Adrenal gland (tissue), 12 donors: ENCODE measurements around the gene HECTD1. TPM values are rescaled to one million over a fixed set of nuclear protein-coding genes. Genes with fewer than 3 reads are reported as not detected.

Experiments
- DNase-seq, 7 donors: peaks; one replicate each; pipeline ENCODE4 v3.0.0-alpha.2; 2019 to 2020
- H3K27ac ChIP-seq, 5 donors: fragments of 200-600 bp; sonication (generic) in 4 of 5; 1 replicate in 3 of 5; 2 replicates in 2 of 5; pipeline versions ENCODE4 v1.5.1 to v1.8.0; 2016 to 2020; ENCODE audit warnings: mild to moderate bottlenecking in 1 of 5
- H3K27me3 ChIP-seq: fragments of 200-600 bp; 2 replicates; pipeline ENCODE4 v1.8.0; 2021
- H3K36me3 ChIP-seq, 2 donors: fragments of 200-600 bp; replicated peaks in 1 of 2; 1 replicate in 1 of 2; 2 replicates in 1 of 2; pipeline versions ENCODE4 v1.5.1 to v1.8.0; 2018 to 2022
- H3K4me1 ChIP-seq, 2 donors: fragments of 200-600 bp; replicated peaks in 1 of 2; 1 replicate in 1 of 2; 2 replicates in 1 of 2; pipeline versions ENCODE4 v1.5.1 to v1.8.0; 2018 to 2021
- H3K4me3 ChIP-seq, 4 donors: fragments of 200-600 bp; sonication (generic) in 3 of 4; one replicate each; pipeline ENCODE4 v1.5.1; 2016 to 2018
- H3K9me3 ChIP-seq, 3 donors: fragments of 200-600 bp; sonication (generic) in 1 of 3; replicated peaks in 1 of 3; 1 replicate in 2 of 3; 2 replicates in 1 of 3; pipeline versions ENCODE4 v1.5.1 to v1.8.0; 2016 to 2021
- CTCF ChIP-seq, 6 experiments: fragments of 450-650 bp in 4 of 6; fragments of 200-600 bp in 2 of 6; sonication (generic) in 1 of 6; IDR thresholded peaks; 1 replicate in 5 of 6; 2 replicates in 1 of 6; pipeline versions ENCODE4 v1.5.1 to v1.8.0; 2016 to 2021; ENCODE audit warnings: antibody characterized with exemption in 6 of 6, mild to moderate bottlenecking in 2 of 6, moderate library complexity in 1 of 6
- POLR2A ChIP-seq, 2 donors: fragments of 450-650 bp; IDR thresholded peaks; one replicate each; pipeline ENCODE4 v1.6.1; 2017; ENCODE audit warnings: antibody characterized with exemption in 2 of 2, mild to moderate bottlenecking in 2 of 2, moderate library complexity in 1 of 2
- WGBS, 4 donors: extraction: QIAGEN DNeasy Blood & Tissue Kit in 2 of 4; methylation state at CpG; one replicate each; pipeline versions ENCODE4 v1.1.5 to v1.1.7; 2013 to 2017; 5-methylcytosine and 5-hydroxymethylcytosine counted together
- intact Hi-C, 2 donors: fragments of 100-400 bp; cut with DNase I; formaldehyde crosslinking; loops; one replicate each; pipeline versions ENCODE4 v1.14.1 to v1.15.0; 2022 to 2023
- polyA plus RNA-seq, 3 donors: library from polyadenylated mRNA; stranded (reverse); fragments of 200-250 nt in 2 of 3; fragments of 350-450 nt in 1 of 3; fragmentation: Illumina TruSeq in 1 of 3; extraction: RNeasy Lipid Tissue Mini Kit (QIAGEN cat#74804) in 1 of 3; gene quantifications; one replicate each; pipeline ENCODE4 v1.2.3, GENCODE V29; 2013 to 2014
- total RNA-seq, 9 donors: library from RNA; depleted of rRNA in 4 of 9; stranded (reverse); fragments of >200 nt in 4 of 9; fragments of 120-200 nt in 1 of 9; fragmentation: NEBNext Ultra II Directional in 1 of 9; extraction: Animal tissue kit (Norgen Biotek cat#: 25700) in 1 of 9; gene quantifications; one replicate each; pipeline versions ENCODE4 v1.1.0 to v1.2.4, GENCODE V29; 2013 to 2023
- donor health status: healthy with polysubstance abuse.
- donor health status: Bipolar disorder and iron deficiency.
- donor health status: DM: yes; HTN: yes; CAD: no.
- donor health status: DM: no; HTN: no; CAD: no.
- donor health status: DM: no; HTN: no; CAD: no.
- donor health status: DM: yes; HTN: yes; CAD: no.

HECTD1 gene
- total and polyA plus RNA-seq, 12 donors, result 77.1 to 309 (median 185) TPM

GRCh38 chr14:31200702-31200990 lies 6.9 kb downstream of the HECTD1 start:
- H3K27ac ChIP-seq, result peak overlapping the region in 2 of 5 donors; percentile 24 to 82
- H3K9me3 ChIP-seq, result no peaks in the 10 kb centered on the region
- WGBS, 4 donors, result 80 to 94% (median 88%) methylated on average over 1 of the region's 1 CpG
- no peak for DNase-seq
- TF ChIP-seq CTCF (IDR thresholded peaks at IDR 0.05) (no peak), POLR2A (IDR thresholded peaks at IDR 0.05) (no peak)
- H3K4me3 ChIP-seq, result no peak overlapping the region
- H3K4me1 ChIP-seq, result peaks cover 54 to 69% of the 10 kb centered on the region in 2 donors
- H3K27me3 ChIP-seq, result no peaks in the 10 kb centered on the region
- H3K36me3 ChIP-seq, result peaks cover 0 to 17% of the 10 kb centered on the region in 2 donors
- intact Hi-C loops, result no loop called here

GRCh38 chr14:31197671-31198070 lies 9.9 kb downstream of the HECTD1 start:
- Histone ChIP-seq H3K4me3 (no peak overlapping the region), H3K27me3 (no peaks in the 10 kb centered on the region), H3K27ac (peak overlapping the region in 4 of 5 donors; percentile 39 to 83 (median 80)), H3K4me1 (peaks cover 58 to 76% of the 10 kb centered on the region in 2 donors), H3K9me3 (no peaks in the 10 kb centered on the region), H3K36me3 (peaks cover 0 to 7% of the 10 kb centered on the region in 2 donors)
- TF ChIP-seq CTCF (IDR thresholded peaks at IDR 0.05), result no peak
- peak in 1 of 2 donors; percentile 29 for TF ChIP-seq POLR2A (IDR thresholded peaks at IDR 0.05)
- peak in 3 of 7 donors; percentile 27 to 38 (median 32) for DNase-seq
- 56 to 64% (median 60%) methylated on average over 1 of the region's 1 CpG for WGBS, 4 donors
- intact Hi-C loops, result no loop called here

GRCh38 chr14:31196839-31197492 lies 10.6 kb downstream of the HECTD1 start:
- H3K4me1 ChIP-seq, result peaks cover 58 to 76% of the 10 kb centered on the region in 2 donors
- DNase-seq, result no peak
- no peaks in the 10 kb centered on the region for H3K27me3 ChIP-seq
- TF ChIP-seq CTCF (IDR thresholded peaks at IDR 0.05), result no peak
- TF ChIP-seq POLR2A (IDR thresholded peaks at IDR 0.05), result no peak
- H3K4me3 ChIP-seq, result no peak overlapping the region
- H3K9me3 ChIP-seq, result no peaks in the 10 kb centered on the region
- peak overlapping the region in 3 of 5 donors; percentile 78 to 83 (median 82) for H3K27ac ChIP-seq
- intact Hi-C loops, result no loop called here
- H3K36me3 ChIP-seq, result peaks cover 0 to 12% of the 10 kb centered on the region in 2 donors
- WGBS, 4 donors, result 72 to 74% (median 73%) methylated on average over 8 of the region's 8 CpGs

- Histone ChIP-seq H3K36me3 (peaks cover 0 to 10% of the 10 kb centered on the region in 2 donors), H3K27me3 (no peaks in the 10 kb centered on the region)
Observed at GRCh38 chr14:31194661-31195060, 12.9 kb downstream of the HECTD1 start.

More at GRCh38 chr14:31194661-31195060, 12.9 kb downstream of the HECTD1 start:
- TF ChIP-seq POLR2A (IDR thresholded peaks at IDR 0.05) (no peak), CTCF (IDR thresholded peaks at IDR 0.05) (no peak)
- Histone ChIP-seq H3K4me3 (peak overlapping the region in 1 of 4 donors; percentile 9), H3K27ac (peak overlapping the region; percentile 28 to 89 (median 83)), H3K4me1 (peaks cover 64 to 76% of the 10 kb centered on the region in 2 donors), H3K9me3 (no peaks in the 10 kb centered on the region)
- no peak for DNase-seq
- intact Hi-C loops, result no loop called here
